Measurements from ENCODE around the gene MYO16.

MYO16 gene

DNA sequence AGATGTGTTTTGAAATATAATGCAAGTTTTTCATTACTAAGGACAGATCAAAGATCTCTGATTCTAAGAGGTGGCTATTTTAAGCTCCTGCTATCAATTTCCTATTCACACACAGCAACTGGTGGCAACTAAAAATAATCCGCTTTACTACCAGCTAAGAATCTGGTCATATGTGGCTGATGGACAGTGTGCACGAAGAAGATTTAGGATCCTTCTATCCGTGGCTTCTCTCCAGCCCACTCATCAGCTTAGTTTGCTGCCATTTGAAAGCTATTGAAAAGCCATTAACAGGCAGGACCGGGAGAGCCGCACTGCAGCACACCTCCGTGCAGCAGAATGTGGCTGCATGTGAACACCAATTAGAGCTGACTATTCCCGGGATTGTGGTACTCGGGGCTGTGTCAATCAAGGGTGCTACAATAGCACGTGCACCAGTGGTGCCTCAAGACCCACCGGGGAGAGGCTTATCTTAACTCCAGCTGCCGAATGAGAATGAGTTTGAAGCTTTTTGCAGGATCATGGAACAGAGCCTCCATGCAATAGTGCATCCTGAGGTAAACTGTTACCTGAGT lies at the start of gene MYO16:
TSS of gene MYO16 (plus strand) at position 431 of the 572 bp plus-strand sequence. CDS start 234 bp downstream, outside the sequence.
- no peak for DNase-seq

DNA sequence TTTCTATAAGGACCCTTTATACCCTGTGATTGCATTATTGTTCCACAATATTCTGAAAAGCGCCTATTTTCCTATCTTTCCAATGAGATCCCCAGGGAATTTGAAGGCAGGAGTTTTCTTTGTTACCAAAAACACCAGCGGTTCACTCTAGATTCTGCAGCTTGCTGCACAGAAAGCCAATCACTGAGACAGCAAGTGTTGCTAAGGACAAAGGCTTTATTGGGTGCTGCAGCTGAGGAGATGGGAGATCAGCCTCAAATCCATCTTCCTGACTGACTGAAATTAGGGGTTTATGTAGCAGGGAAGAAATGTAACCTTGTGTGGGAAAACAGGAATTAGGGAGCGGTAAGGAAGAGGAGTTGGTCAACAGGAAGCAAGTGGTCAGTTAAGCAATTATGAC lies 42.6 kb upstream of the MYO16 start:
- no peak for DNase-seq

DNA sequence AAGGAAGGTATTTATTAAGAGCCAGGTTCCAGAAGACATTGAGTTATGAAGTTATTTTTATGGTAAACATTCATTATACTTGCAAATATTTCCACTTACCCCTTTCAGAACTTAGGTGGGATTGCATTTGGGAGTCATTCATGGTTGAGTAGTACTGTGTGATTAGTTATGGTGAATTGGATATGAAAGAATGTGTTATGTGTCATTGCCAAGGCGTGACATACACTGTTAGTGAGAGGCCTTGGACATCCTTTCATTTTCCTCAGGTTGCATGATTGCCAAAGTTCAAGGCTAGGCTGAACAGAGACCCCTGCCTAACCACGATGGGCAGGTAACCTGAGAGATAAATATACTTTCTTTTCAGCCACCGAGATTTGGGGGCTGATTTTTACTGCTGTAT lies 40.9 kb upstream of the MYO16 start:
- no peak for DNase-seq

DNA sequence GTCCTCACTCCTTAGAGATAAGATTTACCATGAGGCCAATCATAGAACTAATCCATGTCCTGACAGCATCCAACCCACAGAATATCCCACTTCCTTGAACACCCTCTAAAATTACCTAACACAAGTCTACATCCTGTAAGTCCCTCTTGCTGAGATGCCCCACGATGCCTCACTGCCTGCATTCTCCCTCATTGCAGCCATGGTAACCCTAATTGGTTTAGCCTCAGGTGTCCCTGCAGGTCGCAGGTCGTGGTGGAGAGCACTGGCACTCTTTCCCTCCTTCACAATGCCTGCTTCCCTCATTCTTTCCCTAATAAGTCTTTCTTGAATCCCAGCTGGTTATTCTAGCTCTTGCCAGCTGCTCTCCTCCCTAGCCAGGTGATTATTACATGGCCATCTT lies 35.3 kb upstream of the MYO16 start:
- DNase-seq: no peak

DNA sequence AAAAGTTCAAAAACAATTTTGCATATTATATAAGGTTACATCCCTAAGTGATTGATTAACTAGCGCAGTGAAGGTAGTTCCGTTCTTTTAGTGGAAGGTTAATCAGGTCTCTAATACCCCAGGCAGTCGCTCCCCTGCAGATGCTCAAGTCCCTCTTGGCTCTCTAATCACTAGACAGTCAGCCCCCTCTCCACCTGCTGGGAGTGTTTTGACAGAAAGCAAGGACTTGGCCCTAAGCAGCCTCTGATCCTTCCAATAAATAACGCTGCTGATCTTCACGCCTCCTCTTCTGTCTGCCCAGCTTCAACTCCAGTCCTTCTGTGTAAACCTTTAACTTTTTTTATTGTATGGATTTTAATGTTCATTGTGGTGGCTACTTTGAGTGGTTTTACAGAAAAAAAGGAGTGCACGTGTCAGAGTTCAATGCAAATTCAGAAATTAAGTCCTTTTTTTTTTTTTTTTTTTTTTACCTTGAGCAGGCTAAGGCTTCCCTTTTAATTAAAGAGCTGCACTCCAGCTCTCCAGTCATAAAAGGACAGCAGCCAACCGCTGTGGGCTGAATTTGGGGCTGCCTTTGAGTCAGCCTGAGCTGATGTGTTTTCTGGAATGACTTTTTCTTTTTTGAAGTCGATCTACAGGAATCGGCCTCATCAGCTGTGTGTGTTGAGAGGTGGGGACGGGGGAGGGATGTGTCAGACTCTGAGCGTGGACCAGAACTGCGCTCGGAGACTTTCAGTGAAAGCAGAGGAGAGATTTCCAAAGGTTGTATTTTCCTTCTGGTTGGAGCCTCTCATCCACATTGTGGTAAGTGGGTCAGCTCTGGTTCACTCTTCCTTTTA lies 33.8 kb upstream of the MYO16 start:
- DNase-seq: peak; percentile 23

DNA sequence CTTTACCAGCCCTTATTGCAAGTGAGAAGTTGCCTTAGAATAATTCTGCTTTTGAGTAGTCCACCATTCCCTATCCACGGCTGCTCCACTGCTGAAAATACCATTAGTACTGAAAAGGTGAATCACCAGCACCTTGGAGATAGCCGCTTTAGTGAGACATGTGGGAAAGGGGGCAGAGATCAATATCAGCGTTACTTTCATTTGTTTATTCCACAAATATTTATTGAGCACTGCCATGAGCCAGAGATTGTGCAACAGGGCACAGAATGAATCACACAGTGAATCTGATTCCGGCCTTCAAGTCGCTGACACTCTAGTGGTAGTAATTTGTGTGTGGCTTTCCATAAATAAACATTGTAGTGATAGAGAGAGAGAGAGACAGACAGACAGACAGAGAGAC lies 31.5 kb upstream of the MYO16 start:
- no peak for DNase-seq

DNA sequence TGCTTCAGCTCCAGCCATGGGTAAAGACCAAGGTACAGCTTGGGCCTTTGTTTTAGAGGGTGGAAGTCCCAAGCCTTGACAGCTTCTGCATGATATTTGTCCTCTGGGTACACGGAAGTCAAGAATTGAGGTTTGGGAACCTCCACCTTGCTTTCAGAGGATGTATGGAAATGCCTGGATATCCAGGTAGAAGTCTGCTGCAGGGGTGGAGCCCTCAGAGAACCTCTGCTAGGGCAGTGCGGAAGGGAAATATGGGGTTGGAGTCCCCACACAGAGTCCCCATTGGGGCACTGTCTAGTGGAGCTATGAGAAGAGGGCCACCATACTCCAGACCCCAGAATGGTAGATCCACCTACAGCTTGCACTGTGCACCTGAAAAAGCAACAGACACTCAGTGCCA lies 23.0 kb upstream of the MYO16 start:
- no peak for DNase-seq

DNA sequence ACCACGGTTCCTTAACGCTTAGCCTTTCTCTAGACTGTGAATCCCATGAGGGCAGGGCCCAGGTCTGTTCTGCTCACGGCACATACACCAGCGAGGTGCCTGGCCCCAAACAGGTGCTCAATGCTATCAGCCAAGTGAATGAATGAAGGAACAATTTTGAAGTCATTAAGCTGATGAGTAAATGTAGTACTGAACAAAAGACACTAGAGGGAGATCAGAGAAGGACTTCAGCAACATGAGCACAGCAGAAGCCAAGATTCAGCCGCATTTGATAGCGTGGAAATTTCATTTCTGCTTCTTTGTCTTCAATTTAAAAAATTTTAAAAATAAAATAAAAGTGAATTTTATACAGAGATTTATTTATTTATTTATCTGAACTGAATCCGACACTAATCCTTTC lies 20.1 kb upstream of the MYO16 start:
- no peak for DNase-seq

DNA sequence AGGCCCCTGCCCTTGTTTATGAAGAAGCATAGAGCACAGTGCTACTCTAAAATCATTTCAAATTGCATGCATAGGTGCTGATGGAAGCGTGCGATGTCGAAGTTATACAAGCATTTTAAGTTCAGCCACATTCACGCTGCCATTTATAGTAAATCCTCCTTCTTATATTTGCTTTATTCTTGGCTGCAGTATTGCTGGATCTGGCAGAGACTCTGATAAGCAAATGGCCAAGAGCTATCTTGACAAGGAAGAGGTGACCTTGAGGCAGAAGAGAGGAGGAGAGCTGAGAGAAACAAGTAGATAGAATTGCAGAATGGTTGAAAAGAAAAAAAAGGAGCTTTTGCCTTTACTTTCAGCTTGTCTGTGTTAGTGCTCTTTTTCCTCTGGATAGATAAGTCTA lies 18.9 kb upstream of the MYO16 start:
- no peak for DNase-seq

DNA sequence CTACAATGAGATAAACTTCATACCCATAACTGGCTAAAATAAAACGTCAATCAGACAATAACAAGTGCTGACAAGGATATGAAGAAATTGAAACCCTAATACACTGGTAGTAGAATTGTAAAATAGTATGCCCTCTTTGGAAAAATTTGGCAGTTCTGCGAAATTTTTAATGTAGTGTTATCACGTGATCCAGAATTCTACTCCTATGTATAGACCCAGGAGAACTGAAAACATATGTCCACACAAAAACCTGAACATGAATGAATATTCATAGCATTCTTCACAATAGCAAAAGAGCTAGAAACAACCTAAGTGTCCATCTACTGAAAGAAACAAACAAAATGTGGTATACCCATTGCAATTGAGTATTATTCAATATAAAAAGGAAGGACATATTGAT lies 14.2 kb upstream of the MYO16 start:
- no peak for DNase-seq

DNA sequence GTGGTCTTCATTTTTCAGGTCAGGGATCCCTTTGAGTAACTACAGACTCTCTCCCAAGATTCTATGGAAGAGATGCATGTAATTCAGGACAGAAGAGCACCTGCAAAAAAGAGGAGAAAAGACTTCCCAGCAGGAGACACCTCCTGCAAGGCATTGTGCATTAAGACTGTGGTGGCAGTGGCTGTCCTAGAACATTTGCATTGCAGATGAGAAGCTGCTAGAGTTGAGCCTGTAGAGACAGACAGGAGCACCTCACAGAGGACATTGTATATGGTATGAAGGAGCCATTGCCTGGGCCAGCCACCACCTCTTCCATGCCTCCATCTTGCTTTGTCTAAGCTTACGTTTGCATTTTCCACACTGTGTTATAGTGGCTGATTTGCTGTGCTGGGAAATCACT lies 11.2 kb upstream of the MYO16 start:
- DNase-seq: no peak

DNA sequence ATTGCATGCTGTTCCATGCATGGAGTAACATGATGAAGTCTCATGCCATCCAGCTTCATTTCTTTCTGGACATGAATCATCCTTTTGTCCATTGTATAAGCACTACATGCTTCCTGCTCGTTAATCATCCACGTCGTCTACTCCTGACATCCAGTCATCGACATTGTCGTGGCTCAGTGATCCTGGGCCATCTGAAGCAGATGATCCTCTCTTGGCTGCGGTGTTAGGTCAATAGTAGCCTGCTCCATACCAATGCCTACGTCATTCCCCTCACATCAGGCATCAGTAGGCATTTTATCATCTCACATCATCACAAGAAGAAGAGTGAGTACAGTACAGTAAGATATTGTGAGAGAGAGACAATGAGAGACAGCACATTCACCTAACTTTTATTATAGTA lies 7.9 kb upstream of the MYO16 start:
- DNase-seq: no peak

DNA sequence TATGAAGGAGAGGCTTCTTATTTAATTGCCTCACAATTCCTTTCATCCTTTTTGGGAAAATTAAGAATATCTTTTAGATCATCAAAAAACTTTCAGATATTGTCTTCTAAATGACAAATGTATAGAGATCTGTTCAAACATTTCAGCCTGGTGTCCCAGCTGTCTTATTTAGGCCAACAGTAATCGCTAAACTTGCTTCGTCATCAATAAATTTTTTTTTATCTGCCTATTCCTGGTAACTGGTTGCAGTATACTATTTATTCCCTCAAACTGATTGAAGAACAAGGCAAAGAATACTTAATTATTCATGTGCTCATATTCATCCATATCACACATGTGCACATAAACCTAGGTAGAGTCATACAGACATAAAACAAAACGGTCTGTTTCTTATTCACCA lies 5.3 kb upstream of the MYO16 start:
- no peak for DNase-seq

DNA sequence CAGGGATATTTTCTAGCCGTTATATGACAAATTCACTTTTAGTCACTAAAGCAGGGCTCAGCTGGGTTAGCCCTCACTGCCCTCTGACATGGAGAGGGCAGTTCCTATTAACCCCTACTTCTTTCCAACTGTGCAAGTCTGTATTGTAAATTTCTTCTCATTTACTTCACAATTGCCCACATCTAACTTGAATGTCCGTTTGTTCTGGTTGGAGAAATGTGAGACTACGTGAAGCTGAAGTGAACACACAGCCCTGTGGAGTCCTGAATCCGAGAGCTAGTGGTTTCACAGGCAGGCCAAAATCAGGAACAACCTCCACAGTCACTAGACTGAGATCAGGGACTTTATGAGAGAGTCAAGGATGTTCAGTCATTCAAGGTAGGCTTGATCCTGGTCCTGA lies 4.4 kb upstream of the MYO16 start:
- DNase-seq: no peak

DNA sequence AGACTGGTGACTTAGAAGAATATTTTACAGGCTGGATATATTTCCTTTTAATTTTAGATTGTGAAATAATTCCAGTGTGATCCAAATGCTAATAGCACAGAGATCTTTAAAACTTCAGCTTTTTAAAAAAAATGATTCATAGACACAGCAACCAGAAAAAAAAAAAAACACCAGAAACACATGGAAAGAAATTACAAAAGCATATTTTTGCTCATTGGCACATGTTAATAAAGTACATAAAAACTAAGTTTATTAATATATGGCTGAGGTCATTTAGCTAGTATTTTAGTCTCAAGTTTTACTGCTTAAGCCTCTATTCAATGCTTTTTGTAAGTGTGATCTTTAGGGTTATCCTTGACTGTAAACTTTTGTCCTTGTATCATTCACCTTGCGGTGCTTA lies 577 bp downstream of the MYO16 start:
- no peak for DNase-seq

DNA sequence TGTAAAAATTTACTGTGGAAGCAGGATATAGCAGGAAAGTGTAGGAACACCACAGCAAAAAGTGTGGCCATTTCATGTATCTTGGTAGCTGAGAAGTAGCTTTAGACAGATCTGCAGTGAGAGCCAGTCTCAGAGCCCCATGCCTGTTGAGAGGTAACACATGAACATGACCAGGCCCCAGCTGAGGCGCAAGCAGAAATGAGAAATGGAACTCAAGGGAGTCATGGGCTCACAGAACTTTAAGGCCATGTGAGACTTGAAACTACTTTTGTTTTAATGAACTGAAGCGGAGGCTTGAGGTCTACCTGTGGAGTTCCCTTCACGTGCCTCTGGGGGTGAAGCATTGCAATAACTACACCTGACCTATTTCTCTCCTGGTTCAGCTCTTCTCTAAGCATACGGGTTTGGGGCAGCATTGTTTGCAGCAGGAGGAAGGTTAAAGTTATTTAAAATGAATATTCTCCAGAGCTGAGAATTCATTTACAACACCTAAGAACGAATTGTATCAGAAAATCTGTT lies 3.3 kb downstream of the MYO16 start:
- DNase-seq: no peak

DNA sequence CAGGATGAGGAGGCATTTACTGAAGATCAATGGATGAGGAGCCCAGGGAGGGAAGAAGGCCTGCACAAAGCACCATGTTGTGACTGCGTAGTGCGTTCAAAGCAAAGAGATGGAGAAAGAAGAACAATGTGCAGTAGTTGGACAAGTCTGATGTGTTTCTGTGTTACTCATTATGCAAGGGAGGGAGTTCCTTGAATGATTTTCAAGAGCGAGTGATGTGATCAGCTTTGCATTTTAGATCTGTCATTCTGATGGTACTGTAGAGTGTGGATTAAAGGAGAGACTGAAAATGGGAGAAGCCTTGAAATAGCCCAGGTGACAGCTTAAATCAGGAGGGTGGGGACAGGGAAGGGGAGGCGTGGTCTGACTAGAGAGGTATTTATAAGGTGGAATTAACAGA lies 9.5 kb downstream of the MYO16 start:
- no peak for DNase-seq

DNA sequence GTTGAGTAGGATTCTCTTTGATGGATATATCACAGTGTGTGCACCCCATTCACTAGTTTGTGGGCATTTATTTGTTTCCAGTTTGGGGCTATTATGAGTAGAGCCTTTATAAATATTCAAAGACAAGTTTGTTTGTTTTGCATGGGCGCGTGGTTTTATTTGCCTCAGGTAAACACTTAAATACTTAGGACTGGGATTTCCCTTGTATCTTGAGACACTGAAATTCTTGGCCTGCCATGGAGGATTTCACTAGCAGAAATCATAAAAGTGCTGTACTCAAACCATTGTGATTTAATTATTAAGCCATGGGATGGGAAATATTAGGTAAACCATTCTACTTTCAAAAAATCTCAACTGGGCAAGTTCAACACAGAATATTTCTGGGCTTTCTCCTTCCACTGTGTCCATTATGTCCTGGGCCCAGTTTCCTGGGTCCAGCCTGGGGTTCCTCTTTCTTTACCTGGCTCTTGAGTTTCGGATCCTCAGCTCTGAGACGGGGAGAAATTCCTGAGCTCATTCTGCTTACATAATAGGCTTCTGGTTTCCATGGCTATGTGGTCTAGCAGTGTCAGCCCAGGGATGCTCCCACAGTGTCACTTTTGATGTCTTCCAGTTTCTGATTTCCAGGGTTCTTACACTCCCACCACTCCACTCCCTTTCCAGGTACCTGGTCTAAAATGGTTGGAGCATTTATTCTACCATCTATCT lies 14.4 kb downstream of the MYO16 start:
- no peak for DNase-seq

DNA sequence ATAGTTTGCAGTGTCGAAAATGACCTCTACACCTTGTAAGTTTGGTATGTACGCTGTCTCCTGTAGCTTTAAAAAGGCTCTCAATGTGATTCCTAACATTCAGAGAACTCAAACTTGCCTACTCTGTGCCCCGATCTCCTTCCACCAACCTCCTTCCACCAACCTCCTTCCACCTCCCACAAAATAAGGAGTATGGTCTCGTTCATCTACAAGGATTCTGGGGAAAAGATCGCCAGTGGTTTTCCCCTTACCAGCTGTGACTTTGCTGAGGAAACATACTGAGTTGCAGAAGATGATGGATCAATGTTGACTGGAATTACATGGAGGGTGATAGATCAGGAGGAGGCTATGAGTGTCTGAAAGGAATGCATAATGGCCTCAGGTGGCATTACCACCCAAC lies 16.0 kb downstream of the MYO16 start:
- no peak for DNase-seq

DNA sequence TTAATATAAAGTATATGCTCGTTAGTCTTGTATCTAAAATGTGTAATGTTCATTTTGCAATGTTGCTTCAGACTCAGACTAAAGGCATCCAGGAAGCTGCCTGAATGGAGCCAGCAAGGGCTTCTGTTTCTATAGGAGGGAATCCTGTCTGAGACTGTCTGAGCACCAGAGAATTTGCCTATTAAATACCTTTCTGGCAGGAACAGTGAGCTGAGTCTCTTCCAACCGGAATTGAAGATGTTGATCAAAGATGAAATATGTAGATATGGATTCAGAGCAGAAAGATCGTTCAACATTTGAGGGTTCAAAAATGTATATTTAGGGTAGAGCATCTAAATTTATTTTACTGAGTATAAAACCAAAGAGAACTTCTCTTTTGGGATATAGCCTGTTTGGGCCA lies 20.9 kb downstream of the MYO16 start:
- DNase-seq: no peak

DNA sequence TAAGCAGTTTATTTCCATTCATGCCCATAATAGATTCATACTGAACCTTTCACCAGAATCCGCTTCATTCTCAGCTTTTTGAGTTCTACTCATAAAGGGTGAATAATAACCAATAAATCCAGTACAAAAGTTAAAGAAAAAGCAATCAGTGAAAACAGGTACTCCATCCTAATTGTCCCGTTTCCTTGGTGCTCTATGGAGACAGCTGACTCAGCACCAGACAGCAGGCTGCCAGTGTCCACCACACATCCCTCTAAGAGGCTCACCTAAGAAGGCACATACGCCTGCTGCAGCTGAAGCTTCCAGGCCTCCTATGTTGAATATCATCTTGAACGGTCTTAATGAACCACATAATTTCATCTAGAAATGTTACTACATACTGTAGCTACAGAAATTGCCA lies 27.3 kb downstream of the MYO16 start:
- no peak for DNase-seq

DNA sequence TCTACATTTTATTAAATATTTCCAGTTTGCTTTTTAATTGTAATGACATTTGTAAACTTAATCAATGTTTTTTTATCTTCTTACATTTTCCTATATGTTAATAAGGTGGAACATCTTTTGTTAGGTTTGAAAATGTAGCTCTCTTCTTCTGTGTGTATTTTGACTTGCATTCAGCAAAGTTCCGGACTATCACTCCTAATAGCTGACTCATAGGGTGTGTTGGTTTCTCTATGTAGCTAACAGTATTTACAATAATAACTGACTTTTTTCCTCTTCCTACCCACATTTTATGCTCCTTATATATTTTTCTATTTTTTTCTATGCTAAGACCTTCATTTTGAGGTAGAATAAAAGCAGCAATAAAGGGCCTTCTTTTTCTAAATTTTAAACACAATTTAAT lies 28.1 kb downstream of the MYO16 start:
- no peak for DNase-seq

DNA sequence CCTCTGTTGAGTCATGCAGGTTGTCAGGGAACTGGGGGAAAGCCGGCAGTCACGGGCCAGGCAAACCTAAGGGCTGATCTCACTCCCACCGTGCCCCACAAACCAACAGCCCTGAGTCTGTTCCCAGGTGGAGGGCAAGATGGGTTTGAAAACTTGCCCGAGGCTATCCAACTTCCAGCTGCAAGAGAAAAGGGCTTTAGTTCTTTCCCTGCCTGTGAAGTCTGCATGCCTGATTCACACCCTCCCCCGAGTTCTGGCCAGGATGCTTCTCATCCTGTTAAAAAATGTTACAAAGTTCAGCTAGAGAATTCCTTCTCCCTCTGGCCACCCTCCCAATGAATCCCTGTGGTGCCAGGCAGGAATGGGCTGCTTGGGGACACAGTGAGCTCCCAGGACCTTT lies 33.1 kb downstream of the MYO16 start:
- no peak for DNase-seq

DNA sequence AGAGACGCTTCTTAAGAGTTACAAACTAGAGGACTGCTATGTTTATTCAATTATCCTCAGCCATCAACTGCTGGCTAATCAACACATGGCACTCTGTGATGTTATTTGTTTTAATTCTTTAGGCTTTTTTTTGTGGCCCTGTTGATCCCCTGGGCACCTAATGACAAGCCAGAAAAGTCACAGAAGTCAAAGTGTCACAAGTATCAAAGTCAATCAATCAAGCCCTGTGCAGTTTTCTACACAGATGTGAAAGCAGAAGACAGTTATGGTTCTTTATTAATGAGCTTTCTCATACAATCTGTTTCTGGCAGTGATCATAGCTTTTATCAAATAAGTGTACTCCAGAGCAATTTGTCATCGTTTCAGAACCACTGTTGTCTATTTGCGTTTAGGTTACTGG lies 34.3 kb downstream of the MYO16 start:
- no peak for DNase-seq
